GM19463 (cell line): ENCODE measurements around the gene PFDN6.
A peak's percentile ranks its signal among the peaks of the same experiment; 100 is the strongest.

ENCODE experiments used
- ATAC-seq: cut with Tn5 transposase; IDR thresholded peaks from one replicate; pipeline ENCODE4 v1.9.1; 2021; ENCODE audit warnings: mild to moderate bottlenecking, moderate library complexity; ENCODE audit not compliant: unreplicated experiment

Gene PFDN6

DNA sequence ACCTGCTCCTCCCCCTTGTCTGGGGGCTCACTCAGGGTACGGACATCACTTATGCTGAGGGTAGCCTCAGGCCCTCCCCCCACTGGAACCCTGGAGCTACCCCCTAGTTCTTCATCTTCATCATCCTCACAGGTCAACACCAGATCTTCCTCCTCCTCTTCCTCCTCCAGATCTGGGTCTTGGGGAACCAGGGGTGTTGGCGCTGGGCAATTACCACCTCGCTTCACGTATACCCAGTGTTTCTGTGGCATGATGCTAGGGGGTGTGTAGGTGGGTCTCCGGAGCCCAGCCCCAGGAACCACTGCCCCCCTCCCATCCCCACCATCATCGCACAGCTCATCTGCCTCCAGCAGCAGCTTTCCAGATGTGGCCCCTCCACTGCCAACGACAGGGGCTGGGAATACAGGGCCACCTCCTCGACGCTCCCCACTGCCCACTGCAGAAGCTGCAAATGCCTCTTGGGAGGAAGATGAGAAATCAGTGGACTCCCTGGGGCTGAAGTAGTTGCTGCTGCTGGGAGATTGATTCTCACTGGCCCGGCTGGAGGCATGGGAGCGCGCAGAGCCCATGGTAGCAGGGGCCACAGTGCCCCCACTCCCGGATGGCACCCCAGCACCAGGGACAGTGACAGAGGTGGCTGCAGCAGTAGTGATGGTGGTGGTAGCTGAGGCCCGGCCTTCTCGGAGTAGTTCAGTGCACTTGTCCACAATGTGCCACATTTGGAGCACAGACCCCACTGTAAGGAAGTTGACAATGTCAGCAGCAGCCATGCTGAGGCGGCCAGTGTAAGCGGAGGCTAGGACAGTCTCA, 26.6 kb downstream of the PFDN6 start:
- ATAC-seq = no peak

DNA sequence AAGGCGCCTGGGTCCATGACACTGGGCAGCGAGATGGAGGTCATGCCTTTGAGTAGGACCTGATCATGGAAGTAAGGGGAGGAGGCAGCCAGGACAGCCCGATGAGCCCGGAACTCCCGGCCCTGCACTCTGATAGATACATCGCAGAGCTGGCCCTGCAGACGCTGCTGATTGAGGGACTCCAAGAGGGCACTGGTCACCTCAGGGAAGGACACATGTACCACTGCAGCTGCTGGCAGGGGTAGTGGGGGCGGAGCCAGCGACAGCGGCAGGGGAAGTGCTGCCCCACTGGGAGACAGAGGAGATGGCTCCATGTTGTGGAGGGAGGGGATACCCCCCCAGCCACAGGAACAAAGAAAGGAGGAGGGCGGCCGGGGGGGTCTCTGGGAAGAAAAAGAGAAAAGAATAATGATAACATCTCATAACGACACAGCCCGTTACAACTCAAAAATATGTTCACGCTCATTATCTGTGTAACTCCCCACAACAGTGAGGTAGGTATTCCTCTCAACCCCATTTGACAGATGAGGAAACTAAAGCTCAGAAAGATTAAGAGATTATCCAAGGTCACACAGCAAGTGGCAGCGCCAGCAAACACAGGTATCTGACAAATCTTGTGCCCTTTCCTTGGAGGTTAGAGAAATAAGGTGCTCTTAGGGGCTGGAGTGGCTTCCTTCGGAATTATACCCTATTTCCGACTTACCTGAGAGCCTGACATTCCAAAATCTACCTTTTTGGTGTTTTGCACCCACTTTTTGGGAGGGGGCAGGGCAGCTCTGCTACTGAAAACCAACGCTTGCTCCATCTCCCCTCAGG, 27.4 kb downstream of the PFDN6 start:
- ATAC-seq = no peak

DNA sequence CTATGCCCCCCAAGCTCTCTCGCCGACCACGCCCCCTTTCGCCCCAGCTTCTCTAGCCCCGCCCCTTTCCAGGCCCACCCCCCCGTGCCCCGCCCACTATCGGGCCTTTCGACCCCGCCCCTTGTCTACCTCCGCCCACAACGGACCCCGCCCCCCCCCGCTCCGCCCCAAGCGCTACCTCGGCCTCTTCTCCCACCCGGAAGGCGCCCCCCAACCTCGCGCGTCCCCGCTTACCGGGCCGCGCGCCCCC, 27.9 kb downstream of the PFDN6 start:
- no peak for ATAC-seq

DNA sequence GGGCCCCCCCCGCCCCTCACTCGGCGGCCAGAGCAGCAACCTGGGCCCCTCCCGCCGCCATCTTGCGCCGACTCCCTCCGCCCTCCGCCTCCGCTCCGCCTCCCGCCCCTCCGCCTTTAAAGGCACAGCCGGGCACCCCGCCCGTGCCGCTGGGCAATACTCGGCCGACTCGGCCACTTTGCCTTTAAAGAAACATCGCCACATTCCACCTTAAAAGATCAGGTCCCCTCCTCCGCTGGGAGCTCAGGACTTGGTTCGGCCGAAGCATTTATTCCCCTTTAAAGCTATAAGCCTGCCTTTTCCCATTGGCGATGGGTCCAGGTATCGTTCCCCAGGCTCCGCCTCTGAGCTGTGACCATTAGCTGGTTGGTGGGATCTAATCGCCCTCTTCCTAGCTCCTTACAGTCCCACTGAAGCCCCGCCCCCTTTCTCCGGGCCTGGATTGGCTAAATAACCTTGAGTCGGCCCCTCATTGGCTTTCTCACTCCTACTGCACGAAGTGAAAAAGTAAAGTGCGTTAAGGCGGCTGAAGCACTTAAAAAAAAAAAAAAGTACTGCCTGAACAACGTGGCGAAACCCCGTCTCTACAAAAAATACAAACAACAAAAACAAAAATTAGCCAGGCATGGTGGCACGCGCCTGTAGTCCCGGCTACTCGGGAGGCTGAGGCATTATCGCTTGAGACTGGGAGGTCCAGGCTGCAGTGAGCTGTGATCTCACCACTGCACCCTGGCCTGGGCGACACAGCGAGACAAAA, 28.4 kb downstream of the PFDN6 start, which contains the start of gene ZBTB22:
ZBTB22 (minus strand) TSS at position 76 of the 757 bp plus-strand sequence. CDS start 828 bp downstream, outside the sequence.
- peak; percentile 48 for ATAC-seq

DNA sequence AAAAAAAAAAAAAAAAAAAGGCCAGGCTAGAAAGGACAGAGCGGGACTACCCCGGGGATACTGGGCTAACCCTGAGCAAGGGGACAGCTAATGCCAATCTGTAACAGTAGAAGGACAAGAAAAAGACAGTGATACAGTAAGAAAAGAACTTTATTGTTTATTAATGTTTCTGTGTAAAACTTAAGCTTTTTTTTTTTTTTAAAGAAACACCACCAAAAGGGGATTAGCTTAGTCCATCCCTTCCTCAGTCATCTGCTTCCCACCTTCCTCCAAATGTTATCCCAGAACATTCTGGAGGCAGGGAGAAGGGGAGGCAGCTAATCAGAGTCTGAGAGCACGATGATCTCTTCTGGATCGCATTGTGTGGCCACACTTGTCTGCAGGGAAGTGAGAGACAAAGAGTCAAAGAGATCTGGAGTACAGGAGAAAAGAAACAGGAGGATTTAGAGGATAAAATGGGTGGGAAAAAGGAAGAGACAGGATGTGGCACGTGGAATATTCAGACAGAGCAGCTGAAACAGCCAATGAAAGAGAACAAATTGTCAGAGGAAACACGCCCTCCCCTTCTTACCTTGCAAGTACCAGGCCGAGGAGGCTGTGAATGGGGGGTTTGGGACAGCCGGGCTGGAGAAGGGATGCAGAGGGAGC, 29.1 kb downstream of the PFDN6 start:
- no peak for ATAC-seq

DNA sequence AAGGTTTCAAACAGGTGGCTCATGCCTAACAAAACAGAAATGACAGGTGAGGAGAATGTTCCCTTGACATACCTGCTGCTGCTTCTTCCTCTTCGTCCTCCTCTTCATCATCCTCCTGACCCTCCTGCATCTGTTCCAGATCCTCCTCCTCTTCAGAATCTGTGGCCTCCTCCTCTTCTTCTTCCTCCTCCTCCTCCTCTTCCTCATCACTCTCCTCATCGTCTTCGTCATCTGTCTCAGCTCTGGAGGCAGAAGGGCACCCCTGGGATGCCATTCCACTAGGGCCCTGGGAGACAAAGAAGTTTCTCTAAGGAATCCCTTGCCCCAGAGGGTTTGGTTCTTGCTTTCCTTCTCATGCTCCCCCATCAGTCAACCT, 30.5 kb downstream of the PFDN6 start:
- no peak for ATAC-seq

DNA sequence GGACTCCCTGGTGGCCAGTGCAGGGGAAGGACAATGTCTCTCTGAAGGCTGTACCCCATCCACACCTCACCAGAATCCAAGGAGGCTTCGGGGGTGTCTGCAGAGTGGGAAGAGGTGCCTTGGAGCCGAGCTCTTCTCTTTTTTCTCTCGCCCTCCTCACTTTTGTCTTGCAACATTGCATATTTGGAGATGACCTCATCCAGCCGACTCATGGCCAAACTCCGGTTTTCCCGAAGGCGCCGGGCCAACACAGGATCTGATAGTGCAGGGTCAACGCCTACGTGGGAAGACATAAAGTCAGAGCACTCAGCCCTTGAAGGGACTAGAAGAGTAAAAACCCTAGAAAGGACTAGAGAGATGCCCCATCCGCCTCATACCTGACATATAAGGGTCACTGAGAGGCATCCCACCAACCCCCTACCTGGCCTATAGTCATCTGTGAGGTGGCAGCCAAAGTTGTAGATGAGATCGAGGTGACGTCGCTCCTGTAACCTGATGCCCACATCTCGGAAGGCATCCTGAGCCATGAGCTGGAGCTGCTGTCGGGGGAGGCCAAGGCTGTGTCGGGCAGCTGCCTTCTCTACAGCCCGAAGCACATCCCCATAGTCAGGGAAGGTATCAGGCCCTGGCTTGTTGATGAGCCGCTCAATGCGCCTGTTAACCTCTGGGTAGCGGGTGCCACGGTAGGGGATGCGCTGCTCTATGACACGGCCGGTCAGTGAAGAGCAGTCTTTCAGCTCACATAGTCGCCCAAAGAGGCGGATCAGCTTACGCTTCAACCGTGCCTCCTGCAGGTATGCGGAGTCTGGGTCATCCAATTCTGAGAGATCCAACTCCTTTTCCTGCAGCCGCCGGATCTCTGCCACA, 31.1 kb downstream of the PFDN6 start:
- ATAC-seq = no peak

DNA sequence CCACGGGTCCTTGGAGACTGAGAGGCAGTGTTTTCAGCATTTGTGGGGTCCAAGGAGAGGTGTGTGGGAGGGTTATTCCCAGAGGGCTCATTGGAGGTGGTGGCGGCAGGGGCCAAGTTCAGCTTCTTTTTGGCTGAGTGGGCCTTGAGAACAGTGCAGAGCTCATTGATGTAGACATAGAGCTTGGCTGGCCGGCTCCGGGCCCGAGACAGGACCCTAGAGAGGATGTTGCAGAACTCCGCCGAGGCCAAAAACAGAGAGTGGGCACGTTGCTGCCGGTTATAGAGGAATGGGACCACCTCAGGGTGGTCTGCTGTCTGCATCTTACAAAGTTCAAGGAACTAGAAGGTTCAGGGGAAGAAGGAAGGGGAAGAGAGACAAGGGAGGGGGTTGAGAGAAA, 31.8 kb downstream of the PFDN6 start:
- ATAC-seq = no peak

DNA sequence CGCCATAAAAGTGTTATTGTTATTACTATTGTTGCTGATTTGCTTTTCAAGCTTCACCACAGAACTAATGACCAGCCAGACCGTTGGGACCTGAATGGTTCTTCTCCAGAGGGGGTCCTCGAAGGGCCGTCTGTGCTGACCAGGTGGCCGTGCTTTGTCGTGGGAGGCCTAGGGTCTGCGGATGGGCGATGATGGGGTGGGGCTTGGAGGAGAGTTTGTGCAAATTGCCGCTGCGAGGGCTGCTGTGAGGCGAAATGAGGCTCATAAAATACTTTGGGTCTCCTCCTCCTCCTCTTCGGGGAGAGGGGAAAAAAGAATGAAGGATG, 34.2 kb downstream of the PFDN6 start:
- ATAC-seq = no peak

DNA sequence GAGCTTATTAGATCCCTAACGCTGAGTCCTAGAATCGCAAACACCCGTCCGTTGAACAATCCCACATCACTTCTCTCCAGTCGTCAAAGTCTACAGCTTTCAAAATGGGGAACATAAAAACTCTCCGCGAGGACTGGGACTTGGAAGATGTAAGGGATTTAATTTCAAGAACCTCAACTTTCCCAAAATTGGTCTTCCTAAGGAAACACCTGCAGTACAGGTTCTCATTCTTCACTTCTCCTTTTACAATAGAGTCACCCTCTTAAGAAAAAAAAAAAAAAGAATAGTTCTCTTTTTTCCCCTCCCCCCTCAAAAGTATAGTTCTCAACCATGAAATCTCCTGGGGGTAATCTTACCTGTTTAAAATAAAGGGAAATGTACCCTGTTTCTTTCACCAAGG, 34.7 kb downstream of the PFDN6 start:
- ATAC-seq = no peak

DNA sequence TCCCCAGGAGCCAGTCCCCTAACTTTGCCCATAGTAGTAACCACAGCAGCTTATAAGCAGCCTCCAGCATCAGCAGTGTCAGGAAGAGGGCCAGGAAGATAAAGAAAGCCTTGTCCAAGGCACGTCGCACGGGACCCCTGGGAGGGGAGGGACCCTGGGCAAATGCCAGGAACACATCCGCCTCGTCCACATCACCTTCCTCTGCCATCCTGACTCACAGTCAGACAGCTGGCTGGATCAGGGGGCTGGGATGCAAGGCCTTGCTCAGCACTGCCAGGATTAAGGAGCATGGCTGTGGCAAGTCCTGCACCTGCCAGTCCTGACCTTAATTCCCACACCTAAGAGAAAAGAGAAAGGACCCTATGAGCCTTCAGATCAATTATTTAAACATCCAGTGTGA, 39.7 kb downstream of the PFDN6 start:
- no peak for ATAC-seq

DNA sequence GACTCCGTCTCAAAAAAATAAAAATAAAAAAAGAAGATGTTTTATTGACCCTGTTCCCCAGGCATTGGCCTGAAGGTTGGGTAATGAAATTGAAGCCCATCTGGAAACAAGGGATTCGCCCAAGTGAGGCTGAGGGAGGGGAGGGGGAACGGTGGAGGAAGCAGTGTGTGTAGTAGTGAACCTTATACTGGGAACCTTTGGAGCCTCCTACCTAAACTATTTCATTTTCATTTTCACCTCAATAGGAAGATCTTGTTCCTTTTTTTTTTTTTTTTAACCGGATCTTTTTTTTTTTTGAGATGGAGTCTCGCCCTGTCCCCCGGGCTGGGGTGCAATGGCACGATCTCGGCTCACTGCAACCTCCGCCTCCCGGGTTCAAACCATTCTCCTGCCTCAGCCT, 41.3 kb downstream of the PFDN6 start:
- ATAC-seq = no peak

DNA sequence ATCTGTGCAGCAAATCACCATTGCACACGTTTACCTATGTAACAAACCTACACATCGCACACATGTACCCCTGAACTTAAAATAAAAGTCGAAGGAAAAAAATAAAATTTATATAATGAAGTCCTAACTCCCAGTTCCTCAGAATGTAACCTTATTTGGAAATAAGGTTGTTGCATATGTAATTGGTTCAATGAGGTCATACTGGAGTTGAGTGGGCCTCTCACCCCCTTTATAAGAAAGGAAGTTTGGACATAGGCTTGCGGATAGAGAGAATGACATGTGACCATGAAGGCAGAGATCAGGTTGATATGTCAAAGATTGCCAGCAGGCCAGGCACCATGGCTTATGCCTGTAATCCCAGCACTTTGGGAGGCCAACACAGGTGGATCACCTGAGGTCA, 44.3 kb downstream of the PFDN6 start:
- no peak for ATAC-seq

DNA sequence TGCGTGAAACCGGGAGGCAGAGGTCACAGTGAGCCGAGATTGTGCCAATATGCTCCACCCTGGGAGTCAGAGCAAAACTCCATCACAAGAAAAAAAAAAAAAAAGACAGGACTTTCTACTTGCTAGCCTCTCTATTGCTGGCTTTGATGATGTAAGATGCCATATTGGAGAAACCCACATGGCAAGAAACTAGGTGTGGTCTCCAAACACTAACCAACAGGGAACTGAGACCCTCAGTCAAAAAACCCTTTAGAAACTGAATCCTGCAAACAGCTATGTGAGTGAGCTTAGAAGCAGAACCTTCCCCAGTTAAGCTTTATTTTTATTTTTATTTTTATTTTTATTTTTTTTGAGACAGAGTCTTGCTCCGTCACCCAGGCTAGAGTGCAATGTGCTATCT, 46.5 kb downstream of the PFDN6 start:
- ATAC-seq = no peak

DNA sequence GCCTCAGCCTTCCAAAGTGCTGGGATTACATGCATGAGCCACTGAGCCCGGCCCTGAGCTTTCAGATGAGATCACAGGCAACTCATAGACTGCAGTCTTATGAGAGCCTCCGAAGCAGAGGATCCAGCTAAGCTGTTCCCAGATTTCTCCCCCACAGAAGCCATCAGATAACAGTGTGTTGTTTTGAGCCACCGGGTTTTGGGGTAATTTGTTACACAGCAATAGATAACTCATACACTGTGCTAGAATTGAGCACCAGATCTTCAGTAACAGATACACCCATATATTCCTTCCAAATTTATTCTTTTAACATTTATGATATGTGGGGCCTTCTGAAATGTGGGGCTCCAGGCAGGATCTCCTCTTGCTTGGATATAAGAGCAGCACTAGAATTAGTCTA, 47.1 kb downstream of the PFDN6 start:
- ATAC-seq = no peak

DNA sequence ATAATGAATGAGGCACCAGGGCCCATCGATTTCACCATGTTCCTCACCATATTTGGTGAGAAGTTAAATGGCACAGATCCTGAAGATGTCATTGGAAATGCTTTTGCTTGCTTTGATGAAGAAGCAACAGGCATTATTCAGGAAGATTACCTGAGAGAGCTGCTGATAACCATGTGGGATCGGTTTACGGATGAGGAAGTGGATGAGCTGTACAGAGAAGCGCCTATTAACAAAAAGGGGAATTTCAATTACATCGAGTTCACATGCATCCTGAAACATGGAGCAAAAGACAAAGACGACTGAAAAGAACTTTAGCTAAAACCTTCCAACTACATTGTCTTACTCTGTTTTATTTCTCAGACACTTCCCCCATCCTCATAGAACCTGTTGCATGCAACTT, 49.8 kb downstream of the PFDN6 start:
- ATAC-seq = no peak
